ENCODE measurements around the gene CENPE. TPM values are rescaled to one million over a fixed set of nuclear protein-coding genes. Genes with fewer than 3 reads are reported as not detected.
"Not testable (repeated sequence)": the region's sequence is repeated elsewhere in the genome, so short reads cannot be mapped to it uniquely, and the experiment has no call there.

CENPE gene
- polyA plus RNA-seq, 3 donors: 0.03 to 0.17 (median 0.07) TPM

GRCh38 chr4:103193457-103193856 is 4.7 kb downstream of the CENPE start:
- H3K9me3 Mint-ChIP-seq: peaks cover 0 to 3% (median 0%) of the 10 kb centered on the region in 7 donors
- WGBS (ENCODE audit: insufficient coverage): no CpG with 5 or more reads among the region's 2 CpGs
- Histone ChIP-seq H3K9me3 (replicated peaks in 1 of 2; ENCODE audit: control insufficient read depth in 1 of 2, insufficient read depth in 1 of 2, low read length in 2 of 2) (no peaks in the 10 kb centered on the region), H3K4me3 (replicated peaks in 1 of 3; ENCODE audit: low read depth in 2 of 3, low read length in 3 of 3) (no peak overlapping the region), H3K9ac (ENCODE audit: insufficient read depth, low read length, poor library complexity, severe bottlenecking) (no peak overlapping the region), H2AFZ (ENCODE audit: insufficient read depth, low read depth, low read length, poor library complexity, severe bottlenecking) (no peak overlapping the region), H3K79me2 (ENCODE audit: insufficient read depth, low read length) (peaks cover 33% of the 10 kb centered on the region), H3K36me3 (replicated peaks in 1 of 2; ENCODE audit: control insufficient read depth in 1 of 2, insufficient read depth in 2 of 2, low read length in 2 of 2) (peaks cover 27 to 42% of the 10 kb centered on the region in 2 donors), H3K27me3 (ENCODE audit: control insufficient read depth in 2 of 2, insufficient read depth in 2 of 2, low read length in 2 of 2) (no peaks in the 10 kb centered on the region), H4K20me1 (ENCODE audit: insufficient read depth, low read length) (no peaks in the 10 kb centered on the region), H3K4me1 (ENCODE audit: control insufficient read depth in 1 of 2, insufficient read depth in 2 of 2, low read length in 2 of 2) (peaks cover 11 to 14% of the 10 kb centered on the region in 2 donors), H3K4me2 (replicated peaks; ENCODE audit: extremely low read depth, low read length, poor library complexity, severe bottlenecking) (no peak overlapping the region), H3K27ac (ENCODE audit: low read depth in 1 of 2, low read length in 2 of 2) (no peak overlapping the region)
- H3K27ac Mint-ChIP-seq: no peak overlapping the region
- H3K27me3 Mint-ChIP-seq (ENCODE audit: low read depth in 3 of 3): no peaks in the 10 kb centered on the region
- H3K4me1 Mint-ChIP-seq: peaks cover 12% of the 10 kb centered on the region
- no peak for TF ChIP-seq CTCF (IDR thresholded peaks at IDR 0.05)
- peaks cover 32 to 55% of the 10 kb centered on the region in 2 donors for H3K36me3 Mint-ChIP-seq
- intact Hi-C loops (cut with micrococcal nuclease): no loop called here
- no peak overlapping the region for H3K4me3 Mint-ChIP-seq
- no peak for DNase-seq

DNA sequence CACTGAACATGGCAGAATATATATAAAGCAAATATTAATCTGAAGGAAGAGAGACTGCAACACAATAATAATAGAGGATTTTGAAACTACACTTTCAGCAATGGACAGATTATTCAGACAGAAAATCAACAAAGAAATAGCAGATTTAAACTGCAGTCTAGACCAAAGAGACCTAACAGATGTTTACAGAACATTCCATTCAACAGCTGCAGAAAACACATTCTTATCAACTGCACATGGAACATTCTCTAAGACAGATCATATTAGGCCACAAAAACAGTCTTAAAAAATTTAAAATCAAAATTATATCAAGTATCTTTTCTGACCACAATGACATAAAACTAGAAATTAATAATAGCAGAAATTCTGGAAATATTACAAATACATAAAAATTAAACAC is 27.1 kb downstream of the CENPE start:
- Mint-ChIP-seq H3K36me3 (peaks cover 63 to 78% of the 10 kb centered on the region in 2 donors), H3K9me3 (peaks cover 4 to 14% (median 7%) of the 10 kb centered on the region in 7 donors), H3K27ac (no peak overlapping the region), H3K27me3 (ENCODE audit: low read depth in 3 of 3) (no peaks in the 10 kb centered on the region), H3K4me1 (peaks cover 12% of the 10 kb centered on the region), H3K4me3 (no peak overlapping the region)
- no peak overlapping the region for H3K27ac ChIP-seq (ENCODE audit: low read depth in 1 of 2, low read length in 2 of 2)
- no peaks in the 10 kb centered on the region for H3K9me3 ChIP-seq (replicated peaks in 1 of 2; ENCODE audit: control insufficient read depth in 1 of 2, insufficient read depth in 1 of 2, low read length in 2 of 2)
- no peak for TF ChIP-seq CTCF (IDR thresholded peaks at IDR 0.05)
- peaks cover 8% of the 10 kb centered on the region for H3K79me2 ChIP-seq (ENCODE audit: insufficient read depth, low read length)
- intact Hi-C loops (cut with micrococcal nuclease): no loop called here
- no peak overlapping the region for H3K4me3 ChIP-seq (replicated peaks in 1 of 3; ENCODE audit: low read depth in 2 of 3, low read length in 3 of 3)
- H3K4me2 ChIP-seq (replicated peaks; ENCODE audit: extremely low read depth, low read length, poor library complexity, severe bottlenecking): no peak overlapping the region
- peaks cover 31 to 73% of the 10 kb centered on the region in 2 donors for H3K36me3 ChIP-seq (replicated peaks in 1 of 2; ENCODE audit: control insufficient read depth in 1 of 2, insufficient read depth in 2 of 2, low read length in 2 of 2)
- H3K9ac ChIP-seq (ENCODE audit: insufficient read depth, low read length, poor library complexity, severe bottlenecking): no peak overlapping the region
- no peak for DNase-seq
- no peaks in the 10 kb centered on the region for H3K4me1 ChIP-seq (ENCODE audit: control insufficient read depth in 1 of 2, insufficient read depth in 2 of 2, low read length in 2 of 2)
- H4K20me1 ChIP-seq (ENCODE audit: insufficient read depth, low read length): no peaks in the 10 kb centered on the region
- no peak overlapping the region for H2AFZ ChIP-seq (ENCODE audit: insufficient read depth, low read depth, low read length, poor library complexity, severe bottlenecking)
- H3K27me3 ChIP-seq (ENCODE audit: control insufficient read depth in 2 of 2, insufficient read depth in 2 of 2, low read length in 2 of 2): no peaks in the 10 kb centered on the region

- H3K79me2 ChIP-seq (ENCODE audit: insufficient read depth, low read length); H3K9me3 ChIP-seq (replicated peaks in 1 of 2; ENCODE audit: control insufficient read depth in 1 of 2, insufficient read depth in 1 of 2, low read length in 2 of 2); DNase-seq; H3K27me3 Mint-ChIP-seq (ENCODE audit: low read depth in 3 of 3); H3K9ac ChIP-seq (ENCODE audit: insufficient read depth, low read length, poor library complexity, severe bottlenecking); H3K27ac ChIP-seq (ENCODE audit: low read depth in 1 of 2, low read length in 2 of 2); H4K20me1 ChIP-seq (ENCODE audit: insufficient read depth, low read length); H3K4me3 ChIP-seq (replicated peaks in 1 of 3; ENCODE audit: low read depth in 2 of 3, low read length in 3 of 3); H3K4me3 Mint-ChIP-seq; H3K4me2 ChIP-seq (replicated peaks; ENCODE audit: extremely low read depth, low read length, poor library complexity, severe bottlenecking); H2AFZ ChIP-seq (ENCODE audit: insufficient read depth, low read depth, low read length, poor library complexity, severe bottlenecking); H3K4me1 ChIP-seq (ENCODE audit: control insufficient read depth in 1 of 2, insufficient read depth in 2 of 2, low read length in 2 of 2); H3K27me3 ChIP-seq (ENCODE audit: control insufficient read depth in 2 of 2, insufficient read depth in 2 of 2, low read length in 2 of 2); H3K27ac Mint-ChIP-seq; intact Hi-C loops (cut with micrococcal nuclease): not testable (repeated sequence)
- peaks cover 4 to 14% (median 7%) of the 10 kb centered on the region in 7 donors for H3K9me3 Mint-ChIP-seq
- peaks cover 59 to 72% of the 10 kb centered on the region in 2 donors for H3K36me3 Mint-ChIP-seq
- peaks cover 12% of the 10 kb centered on the region for H3K4me1 Mint-ChIP-seq
- peaks cover 31 to 65% of the 10 kb centered on the region in 2 donors for H3K36me3 ChIP-seq (replicated peaks in 1 of 2; ENCODE audit: control insufficient read depth in 1 of 2, insufficient read depth in 2 of 2, low read length in 2 of 2)
- no CpG with 5 or more reads among the region's 2 CpGs for WGBS (ENCODE audit: insufficient coverage)
These were observed 28.4 kb downstream of the CENPE start for GRCh38 chr4:103169750-103170149.
